GM21515 (cell line): ENCODE data around the gene FUBP3.

ENCODE experiments used
- ATAC-seq: cut with Tn5 transposase; IDR thresholded peaks from one replicate; pipeline ENCODE4 v1.9.1; 2021; ENCODE audit not compliant: unreplicated experiment

FUBP3 gene, protein sequence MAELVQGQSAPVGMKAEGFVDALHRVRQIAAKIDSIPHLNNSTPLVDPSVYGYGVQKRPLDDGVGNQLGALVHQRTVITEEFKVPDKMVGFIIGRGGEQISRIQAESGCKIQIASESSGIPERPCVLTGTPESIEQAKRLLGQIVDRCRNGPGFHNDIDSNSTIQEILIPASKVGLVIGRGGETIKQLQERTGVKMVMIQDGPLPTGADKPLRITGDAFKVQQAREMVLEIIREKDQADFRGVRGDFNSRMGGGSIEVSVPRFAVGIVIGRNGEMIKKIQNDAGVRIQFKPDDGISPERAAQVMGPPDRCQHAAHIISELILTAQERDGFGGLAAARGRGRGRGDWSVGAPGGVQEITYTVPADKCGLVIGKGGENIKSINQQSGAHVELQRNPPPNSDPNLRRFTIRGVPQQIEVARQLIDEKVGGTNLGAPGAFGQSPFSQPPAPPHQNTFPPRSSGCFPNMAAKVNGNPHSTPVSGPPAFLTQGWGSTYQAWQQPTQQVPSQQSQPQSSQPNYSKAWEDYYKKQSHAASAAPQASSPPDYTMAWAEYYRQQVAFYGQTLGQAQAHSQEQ

GRCh38 chr9:130578865-130579737 is at the start of gene FUBP3:
Gene FUBP3 (plus strand): TSS chr9:130579577. CDS start chr9:130579681, 104 bp downstream.
- ATAC-seq = peak; percentile 74

DNA sequence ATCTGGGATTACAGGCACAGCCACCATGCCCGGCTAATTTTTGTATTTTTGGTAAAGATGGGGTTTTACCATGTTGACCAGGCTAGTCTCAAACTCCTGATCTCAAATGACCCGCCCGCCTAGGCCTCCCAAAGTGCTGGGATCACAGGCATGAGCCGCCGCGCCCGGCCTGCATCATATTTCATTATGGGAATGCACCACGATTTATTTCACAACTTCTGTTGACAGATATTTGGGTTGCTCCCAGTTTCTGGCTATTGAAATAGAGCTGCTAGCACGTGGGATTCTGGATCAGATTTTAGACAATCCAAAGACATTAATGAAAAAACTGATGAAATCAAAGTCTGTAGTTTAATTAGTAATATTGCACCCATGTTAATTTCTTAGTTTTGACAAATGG is 48.4 kb upstream of the FUBP3 start:
- ATAC-seq = no peak

DNA sequence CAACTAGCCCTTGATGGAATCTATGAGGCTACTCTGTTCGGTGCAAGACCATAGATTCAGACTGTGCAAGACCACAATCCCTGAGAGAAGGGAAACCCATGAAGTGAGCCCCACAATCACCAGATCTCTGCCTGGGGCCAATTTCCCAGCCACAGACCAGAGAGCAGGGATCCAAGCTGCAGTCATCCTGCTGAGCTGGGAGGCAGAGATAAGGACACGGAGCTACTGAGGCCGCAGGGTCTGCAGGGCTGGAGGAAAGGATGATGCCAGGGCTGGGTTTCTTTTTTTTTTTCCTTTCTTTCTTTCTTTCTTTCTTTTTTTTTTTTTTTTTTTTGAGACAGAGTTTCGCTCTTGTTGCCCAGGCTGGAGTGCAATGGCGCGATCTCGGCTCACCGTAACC is 47.7 kb upstream of the FUBP3 start:
- ATAC-seq = no peak

DNA sequence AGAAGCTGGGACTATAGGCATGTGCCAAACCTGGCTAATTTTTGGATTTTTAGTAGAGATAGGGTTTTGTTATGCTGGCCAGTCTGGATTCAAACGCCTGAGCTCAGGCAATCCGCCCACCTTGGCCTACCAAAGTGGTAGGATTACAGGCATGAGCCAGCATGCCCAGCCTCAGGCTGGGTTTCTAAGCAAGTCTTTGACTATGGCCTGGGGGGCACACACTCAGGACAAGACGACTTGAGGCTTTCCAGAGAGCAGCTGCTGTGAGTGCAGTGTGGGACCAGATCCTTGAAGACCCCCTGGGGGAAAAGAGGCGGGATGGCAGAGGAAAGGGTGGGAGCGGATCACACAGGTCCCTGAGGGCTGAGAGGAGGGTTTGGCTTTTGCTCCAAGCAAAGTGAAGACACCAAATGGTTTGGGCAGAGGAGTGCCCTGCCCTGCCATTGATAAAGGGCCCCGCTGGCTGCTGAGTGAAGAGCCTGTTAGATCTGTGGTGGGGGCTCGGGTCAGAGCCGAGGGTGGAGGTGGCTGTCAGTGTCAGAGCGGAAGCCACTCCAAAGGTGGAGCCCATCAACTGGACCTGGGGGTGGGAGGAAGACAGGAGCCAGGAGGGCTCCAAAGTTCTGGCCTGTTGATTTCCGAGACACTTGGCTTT is 46.8 kb upstream of the FUBP3 start:
- ATAC-seq = no peak

DNA sequence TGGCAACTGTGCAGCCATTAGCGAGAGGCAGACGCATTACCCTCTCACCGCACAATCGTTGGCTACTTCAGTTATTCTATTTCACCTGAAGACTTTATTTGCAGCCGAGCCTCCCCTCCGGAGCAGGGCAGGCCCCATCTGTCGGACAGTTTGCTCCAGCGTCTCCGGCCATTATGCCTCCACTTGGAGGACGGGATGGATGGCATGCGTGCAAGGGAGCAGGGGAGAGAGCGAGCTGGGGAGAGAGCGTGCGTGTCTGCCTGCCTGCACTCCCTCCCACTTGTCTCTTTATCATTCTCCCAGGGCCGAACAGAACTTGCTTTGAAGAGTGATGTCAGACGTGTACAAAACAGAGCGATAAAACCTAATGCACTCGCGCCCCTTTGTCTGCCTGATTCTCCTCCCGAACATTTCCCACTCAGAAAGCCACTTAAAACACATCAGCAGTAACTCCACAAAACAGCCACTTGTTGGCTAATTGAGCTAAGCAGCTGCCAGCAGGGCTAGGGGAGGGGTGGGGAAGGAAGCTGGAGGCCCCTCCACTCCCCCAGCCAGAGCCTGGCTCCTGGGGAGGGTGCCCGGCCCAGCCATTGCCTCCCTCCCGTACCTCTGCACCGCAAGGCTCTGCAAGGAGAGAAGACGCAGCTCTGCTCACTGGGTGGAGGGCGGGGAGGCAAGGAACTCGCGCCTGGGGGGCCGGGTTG is 43.4 kb upstream of the FUBP3 start:
- no peak for ATAC-seq

GRCh38 chr9:130536701-130537107 is 42.7 kb upstream of the FUBP3 start:
- no peak for ATAC-seq

- ATAC-seq = no peak
These were observed 41.9 kb upstream of the FUBP3 start for GRCh38 chr9:130537346-130538050.

DNA sequence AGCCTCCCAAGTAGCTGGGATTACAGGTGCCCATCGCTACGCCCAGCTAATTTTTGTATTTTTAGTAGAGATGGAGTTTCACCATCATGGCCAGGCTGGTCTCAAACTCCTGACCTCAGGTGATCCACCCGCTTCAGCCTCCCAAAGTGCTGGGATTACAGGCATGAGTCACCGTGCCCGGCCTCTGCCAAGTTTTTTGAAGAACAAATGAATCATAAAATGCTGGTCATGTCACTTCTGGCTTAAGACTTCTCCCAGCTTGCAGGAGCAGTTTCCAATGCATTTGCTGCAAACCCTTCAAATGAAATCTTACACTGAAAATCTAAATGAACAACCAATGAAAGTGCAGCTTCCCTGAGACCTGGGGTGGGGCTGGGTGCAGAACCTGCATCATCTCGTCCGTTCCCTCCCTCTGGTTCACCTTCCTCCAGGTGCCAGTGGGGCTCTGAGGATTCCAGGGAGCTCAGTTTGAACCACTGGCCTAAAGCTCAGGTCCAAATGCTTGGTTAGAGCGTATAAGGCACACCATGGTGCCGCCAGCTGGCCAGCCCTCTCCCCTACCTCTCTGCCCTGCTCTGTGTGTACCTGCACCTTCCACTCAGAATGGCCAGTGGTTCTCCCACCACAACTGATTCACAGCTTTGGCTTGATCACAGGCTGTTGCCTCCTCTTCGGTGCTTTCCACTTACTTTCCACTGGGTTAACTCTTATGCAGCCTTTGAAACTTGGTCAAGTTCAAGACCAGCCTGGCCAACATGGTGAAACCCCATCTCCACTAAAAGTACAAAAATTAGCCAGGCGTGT is 39.8 kb upstream of the FUBP3 start:
- no peak for ATAC-seq

GRCh38 chr9:130541533-130541932 is 37.8 kb upstream of the FUBP3 start:
- ATAC-seq = no peak

DNA sequence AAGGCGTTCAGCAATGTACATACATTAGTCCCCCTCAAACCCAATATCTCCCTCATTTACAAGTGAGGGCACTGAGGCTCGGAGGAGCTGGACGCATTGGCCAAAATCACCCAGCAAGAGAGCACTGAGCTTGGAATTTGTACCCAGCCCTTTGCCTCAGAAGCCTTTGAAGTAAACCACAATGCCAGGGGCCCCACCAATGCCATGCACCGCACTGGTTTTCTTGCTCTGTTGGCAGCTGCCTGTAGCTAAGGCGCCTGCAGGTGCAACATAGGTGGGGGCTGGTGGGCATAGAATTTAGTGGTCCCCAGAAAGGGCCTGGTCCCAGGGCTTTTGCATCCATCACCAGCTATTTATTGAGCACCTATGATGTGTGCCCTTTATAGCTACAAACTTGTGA is 37.3 kb upstream of the FUBP3 start:
- ATAC-seq = no peak

DNA sequence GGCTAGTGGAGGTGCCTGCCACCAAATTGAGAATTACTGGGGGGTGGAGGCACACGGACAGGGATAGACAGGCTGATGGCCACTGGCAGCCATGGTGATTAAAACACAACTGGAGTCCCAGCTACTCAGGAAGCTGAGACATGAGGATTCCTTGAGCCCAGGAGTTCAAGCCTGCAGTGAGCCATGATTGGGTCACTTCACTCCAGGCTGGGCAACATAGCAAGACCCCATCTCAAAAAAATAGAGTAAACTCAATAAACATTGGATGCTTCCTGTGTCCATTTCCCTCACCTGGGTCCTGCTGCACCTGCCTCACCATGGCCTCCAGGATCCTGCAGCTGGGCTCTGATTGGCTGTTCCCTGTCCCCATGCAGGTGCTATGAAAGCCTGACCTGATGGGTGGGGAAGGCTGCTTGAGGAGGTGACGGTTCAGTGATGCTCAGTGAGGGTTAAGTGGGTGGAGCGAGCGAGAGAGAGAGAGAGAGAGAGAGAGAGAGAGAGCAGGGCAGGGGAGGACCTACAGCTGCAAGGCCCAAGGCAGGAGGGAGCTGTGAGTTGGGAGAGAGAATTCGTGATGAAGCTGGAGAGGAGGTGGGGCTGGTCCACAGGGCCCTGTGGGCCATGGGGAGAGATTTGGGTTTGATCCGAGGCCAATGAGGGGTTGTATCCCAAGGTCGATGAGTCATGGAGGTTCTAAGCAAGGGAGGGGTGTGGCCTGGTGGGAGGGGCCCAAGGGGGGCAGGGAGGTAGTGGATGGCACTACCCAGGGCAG is 36.7 kb upstream of the FUBP3 start:
- ATAC-seq = no peak

DNA sequence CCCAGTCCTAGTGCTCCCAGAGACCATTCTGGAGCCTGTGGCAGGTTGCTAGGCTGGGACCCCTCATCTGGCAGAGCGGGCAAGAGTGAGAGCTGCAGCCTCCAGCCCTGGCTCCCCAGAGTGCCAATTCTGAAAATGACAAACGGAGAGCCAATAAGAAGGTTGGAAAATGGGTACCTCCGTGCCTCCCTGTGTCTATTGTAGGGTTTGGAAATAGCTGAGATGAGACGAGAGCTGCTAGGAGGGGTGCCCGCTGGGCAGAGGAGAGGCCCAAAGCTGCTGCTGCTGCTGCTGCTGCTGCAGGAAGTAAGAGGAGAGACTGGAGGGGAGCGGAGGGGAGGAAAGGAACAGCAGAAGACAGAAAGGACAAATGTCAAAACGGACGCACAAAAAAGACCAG is 36.0 kb upstream of the FUBP3 start:
- no peak for ATAC-seq

DNA sequence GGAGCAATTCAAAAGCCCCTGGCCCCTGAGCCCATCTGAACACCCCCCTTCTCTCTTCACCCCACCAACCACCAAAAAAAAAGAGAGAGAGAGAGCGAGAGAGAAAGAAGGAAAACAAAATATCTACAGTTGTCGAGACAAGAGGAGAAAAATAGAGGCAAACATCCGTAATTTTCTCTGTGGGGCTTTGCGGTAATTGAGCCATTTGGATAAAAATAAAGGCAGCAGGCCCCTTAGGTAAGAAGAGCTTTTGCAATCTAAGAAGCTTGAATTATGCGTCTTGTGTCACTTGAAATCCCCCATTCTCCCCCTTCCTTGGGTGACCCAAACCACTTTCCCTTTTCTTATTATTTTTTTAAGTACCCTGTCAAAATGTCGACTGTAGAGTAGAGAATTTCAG is 35.5 kb upstream of the FUBP3 start:
- ATAC-seq = no peak

GRCh38 chr9:130544364-130544763 is 35.0 kb upstream of the FUBP3 start:
- ATAC-seq = no peak

- ATAC-seq = no peak
These were observed 31.3 kb upstream of the FUBP3 start for GRCh38 chr9:130548103-130548502.

- ATAC-seq = no peak
These were observed 30.2 kb upstream of the FUBP3 start for GRCh38 chr9:130549093-130549735.

GRCh38 chr9:130554606-130555005 is 24.8 kb upstream of the FUBP3 start:
- no peak for ATAC-seq

GRCh38 chr9:130555061-130555460 is 24.3 kb upstream of the FUBP3 start:
- ATAC-seq = no peak
